GM18517 (cell line): ENCODE data around the gene UBL4A.
A peak's percentile ranks its signal among the peaks of the same experiment; 100 is the strongest.

Source experiments
- ATAC-seq: cut with Tn5 transposase; IDR thresholded peaks from one replicate; pipeline ENCODE4 v1.9.1; 2021; ENCODE audit warnings: mild to moderate bottlenecking, moderate library complexity; ENCODE audit not compliant: unreplicated experiment

The UBL4A gene

DNA sequence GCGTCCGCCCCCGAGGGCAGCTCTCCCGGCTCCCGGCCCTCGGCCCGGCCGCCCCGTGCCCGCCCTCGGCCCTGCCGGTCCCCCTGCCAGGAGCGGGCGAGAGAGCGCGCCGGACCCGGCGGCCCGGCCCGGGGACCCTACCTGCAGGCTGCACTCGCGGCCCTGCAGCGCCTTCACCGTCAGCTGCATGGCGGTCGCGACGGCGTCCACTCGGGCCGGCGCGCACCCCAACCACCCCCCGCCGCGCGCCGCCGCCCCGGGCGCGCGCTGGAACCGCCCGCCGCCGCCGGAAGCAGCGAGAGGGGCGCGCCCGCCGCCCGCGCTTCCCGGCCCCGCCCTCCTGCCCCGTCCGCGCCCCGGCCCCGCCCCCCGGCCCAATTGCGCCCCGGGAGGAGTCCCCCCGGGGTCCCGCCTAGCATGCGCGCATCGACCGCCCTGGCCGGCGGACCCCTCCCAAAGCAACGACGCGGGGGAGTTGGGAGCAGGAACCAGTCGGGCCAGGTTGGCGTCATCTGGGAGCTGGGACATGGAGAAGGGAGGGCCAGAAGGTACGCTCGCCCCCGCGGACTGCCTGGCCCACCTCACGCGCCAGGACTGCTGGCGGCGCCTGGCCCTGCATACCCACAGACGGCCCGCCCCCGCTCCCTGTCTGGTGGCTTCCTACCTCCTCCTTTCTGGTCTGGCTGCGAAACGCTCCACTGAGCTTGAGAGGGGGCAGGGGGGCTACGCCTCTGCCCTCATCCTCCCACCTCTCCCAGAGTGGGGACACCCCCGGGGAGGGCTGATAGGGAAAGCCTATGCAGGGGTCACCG lies at the start of gene UBL4A:
UBL4A (minus strand) TSS at position 220 of the 812 bp plus-strand sequence; CDS start at position 189, 31 bp downstream.
- no peak for ATAC-seq

- no peak for ATAC-seq
Observed at GRCh38 chrX:154535892-154536291, 49.5 kb upstream of the UBL4A start.

- ATAC-seq = peak; percentile 89
Observed at GRCh38 chrX:154534526-154535322, 48.3 kb upstream of the UBL4A start.

DNA sequence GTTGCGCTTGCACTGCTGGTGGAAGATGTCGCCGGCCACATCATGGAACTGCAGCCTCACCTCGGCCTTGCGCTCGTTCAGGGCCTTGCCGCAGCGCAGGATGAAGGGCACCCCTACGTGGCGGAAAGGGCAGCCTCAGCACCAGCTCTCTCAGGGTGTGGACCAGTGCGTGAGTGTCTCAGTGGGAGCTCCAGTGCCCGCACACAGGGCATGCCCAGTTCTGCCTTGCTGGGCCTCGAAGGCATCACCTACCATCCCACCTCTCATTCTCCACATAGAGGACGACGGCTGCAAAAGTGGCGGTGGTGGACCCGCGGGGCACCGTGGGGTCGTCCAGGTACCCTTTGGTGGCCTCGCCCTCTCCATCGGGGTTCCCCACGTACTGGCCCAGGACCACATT lies 46.3 kb upstream of the UBL4A start:
- ATAC-seq = no peak

DNA sequence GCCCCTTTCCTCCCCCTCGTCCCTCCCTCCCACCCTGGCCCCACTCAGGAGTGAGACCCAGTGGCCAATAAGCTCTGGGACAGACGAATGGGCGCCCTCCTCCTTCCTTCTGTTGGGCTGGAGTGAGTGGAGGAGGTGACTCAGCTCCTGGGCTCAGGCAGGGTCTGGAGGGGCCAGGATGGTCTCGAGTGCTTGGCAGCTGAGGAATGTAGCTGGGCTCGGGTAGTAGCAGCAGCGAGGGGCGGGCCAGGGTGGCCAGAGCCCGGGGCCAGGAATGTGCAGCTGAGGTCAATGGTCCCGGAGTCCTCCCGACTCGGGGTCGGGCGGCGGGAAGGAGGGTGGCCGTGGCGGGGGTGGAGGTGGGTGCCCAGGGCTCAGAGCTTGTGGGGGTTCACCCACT lies 45.2 kb upstream of the UBL4A start:
- no peak for ATAC-seq

DNA sequence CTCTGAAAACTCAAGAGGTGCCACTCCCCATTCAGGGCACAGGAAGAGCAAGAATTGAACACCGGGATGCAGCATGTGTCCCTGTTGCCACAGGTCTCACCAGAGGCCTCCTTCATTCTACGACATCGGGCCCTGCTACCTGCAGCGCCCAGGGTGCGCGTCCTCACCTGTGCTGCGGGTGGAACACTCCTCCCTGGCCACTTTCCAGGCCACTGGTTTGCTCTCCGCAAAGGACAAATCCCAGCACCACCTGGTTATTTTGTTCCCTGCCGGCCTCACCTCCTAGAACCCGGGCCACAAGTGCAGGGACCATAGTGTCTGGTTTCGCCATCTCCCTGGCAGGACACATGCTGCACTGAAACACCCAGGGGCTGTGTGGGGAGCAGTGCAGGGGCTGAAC lies 43.9 kb upstream of the UBL4A start:
- no peak for ATAC-seq

GRCh38 chrX:154529206-154529612 lies 42.8 kb upstream of the UBL4A start:
- ATAC-seq = no peak

DNA sequence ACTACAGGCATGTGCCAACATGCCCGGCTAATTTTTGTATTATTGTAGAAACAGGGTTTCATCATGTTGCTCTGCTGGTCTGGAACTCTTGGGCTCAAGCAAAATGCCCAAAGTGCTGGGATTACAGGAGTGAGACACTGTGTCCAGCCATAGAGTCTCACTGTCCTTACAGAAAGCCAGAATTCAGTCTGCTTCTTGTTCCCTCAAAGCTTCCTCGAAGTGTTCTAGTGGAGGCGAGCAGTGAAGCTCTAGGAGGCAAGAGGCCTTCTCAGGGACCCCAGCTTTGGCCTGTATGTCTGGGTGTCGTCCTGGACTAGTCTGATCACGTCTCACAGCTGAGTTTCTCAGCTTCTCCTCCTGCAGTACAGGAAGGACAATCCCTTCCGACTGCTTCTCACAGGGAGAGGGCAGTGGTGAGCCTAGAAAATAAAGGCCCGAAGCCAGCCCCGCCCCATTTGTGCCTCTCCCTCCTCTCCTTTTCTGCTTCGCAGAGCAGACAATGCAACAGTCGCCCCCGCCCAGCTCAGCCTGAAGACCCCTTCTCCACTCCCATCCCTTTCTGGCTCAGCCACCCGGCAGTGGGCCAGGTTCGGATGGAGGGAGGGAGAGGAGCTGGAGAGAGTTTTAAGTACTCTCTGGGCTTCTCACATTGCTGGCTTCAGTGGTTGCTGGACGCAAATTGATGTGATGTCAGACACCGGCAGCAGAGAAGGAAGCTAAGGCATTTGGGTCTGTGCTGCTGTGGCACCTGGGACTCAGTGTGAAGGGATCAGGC lies 40.7 kb upstream of the UBL4A start:
- ATAC-seq = peak; percentile 60

GRCh38 chrX:154525606-154526490 lies 39.4 kb upstream of the UBL4A start:
- no peak for ATAC-seq

- ATAC-seq = no peak
Observed at GRCh38 chrX:154519389-154519788, 33.0 kb upstream of the UBL4A start.

DNA sequence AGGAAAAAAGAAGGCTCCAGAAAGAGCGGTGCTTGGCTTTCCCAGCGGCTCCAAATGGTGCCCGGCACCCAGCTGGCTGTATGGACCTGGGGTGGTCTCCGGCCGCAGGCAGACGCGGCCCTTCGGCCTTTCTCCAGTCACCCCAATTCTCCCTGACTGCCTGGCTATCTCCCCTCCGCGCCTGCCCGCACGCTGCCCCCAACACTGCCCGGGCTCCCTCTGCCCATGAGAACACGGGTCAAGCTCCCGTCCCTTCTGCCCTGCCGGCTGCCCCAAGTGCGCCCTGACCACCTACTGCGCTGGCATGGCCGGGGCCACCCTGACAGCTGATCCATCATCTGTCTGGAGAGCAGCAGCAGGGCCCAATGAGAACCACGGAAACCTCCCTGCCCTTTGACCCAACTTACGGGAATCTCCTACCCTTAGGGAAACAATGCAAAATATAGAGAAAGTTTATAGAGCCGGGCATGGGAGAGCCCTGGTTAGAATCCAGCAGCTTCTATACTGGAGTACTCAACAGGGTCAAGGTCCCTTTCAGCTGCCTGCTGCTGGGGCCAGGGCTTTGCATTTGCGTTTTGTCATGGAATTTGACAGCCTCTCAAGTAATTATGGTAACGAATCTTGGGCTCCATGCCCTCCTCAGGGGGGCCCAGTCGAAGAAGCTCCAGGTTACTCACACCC lies 30.8 kb upstream of the UBL4A start:
- no peak for ATAC-seq

DNA sequence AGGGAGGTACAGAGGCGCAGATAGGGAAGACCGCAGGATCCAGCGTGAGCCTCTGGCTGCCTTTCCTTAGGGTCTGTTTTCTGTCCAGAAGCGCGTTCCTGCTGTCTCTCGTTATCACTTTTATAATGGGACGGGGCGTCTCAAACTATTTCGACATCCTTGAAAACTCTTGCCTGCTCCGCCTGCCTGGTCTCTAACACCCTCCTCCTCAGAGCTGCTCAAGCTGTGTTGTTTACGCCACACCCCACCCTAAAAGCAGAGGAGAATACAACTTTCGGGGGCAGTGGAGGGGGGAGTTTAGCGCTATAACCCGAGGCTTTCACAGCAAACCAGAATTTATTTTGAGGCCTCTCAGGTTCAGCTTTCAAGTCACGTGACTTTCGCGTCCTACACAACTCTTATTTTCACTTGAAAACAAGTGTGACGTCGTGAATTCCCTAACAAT lies 30.3 kb upstream of the UBL4A start:
- ATAC-seq = peak; percentile 4

DNA sequence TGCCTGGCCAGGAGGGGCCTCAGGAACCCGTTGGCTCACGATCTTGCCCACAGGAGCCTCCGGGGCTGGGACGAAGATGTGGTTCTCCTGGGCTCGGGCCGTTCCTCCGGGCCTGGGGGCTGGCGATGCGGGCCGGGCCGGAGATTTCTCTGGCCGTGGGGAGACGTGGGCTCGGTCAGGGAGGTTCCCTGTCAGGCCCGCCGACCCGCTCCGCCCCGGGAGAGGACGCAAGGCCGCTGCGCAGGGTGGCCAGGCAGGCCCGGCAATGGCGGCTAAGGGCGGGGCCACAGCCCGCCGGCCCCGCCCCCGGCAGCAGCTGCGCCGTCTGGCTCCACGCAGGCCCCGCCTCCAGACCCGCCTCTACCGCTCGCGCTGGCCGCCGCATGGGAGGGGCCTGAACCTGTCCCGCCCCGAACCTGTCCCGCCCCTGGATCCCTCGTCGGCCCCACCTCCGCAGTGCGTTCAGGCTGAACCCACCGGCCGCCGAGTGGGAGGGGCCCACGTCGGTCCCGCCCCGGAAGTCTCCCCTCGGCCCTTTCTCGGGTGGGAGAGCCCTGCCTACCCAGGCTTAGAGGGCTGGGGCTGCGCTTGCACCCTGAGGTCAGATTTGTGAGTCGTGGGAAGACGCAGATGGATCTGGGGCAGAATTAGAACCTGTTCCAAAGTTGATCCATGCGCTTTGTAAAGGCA lies 29.7 kb upstream of the UBL4A start, which contains the start of gene FAM3A:
FAM3A (minus strand) TSS at position 267 of the 690 bp plus-strand sequence. CDS start 460 bp downstream, outside the sequence.
- ATAC-seq = peak; percentile 69

DNA sequence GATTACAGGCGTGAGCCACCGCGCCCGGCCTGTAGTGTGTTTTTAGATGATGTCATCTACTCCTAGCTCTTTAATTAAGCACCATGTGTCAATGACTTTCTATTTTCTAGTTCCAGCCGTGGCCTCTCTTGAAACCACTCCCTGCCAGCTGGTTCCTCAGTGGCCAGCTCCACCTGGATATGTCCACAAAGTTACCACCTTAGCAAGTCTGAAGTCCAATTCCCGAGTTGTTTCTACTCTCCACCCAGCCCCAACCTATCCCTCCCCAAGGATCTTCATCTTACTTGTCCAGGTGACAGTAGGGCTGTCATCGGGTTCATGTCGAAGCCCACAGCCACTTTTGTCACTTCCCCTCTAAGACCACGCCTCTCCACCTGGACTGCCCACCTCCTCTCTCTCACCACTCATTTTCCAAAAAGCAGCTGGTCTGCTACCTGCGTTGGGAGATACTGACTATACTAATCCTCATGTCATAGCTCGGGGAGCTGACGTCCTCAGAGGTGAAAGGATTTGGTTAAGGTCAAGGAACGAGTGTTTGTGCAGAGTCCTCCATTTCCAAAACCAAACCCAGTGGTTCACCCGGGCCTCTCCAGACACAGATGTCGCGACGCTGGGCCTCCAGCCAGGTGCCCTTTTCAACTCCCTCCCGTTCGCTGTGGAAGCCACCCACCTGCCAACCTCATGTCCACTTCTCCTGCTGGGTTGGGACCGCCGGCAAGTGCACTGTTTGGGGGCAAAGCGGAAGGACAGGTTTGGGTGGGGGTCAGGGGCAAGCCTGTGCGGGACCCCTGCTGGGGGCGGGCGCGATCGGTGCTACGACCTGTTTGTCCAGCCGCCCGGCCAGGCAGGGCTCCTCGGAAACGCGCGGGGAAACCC lies 28.9 kb upstream of the UBL4A start:
- ATAC-seq = no peak

DNA sequence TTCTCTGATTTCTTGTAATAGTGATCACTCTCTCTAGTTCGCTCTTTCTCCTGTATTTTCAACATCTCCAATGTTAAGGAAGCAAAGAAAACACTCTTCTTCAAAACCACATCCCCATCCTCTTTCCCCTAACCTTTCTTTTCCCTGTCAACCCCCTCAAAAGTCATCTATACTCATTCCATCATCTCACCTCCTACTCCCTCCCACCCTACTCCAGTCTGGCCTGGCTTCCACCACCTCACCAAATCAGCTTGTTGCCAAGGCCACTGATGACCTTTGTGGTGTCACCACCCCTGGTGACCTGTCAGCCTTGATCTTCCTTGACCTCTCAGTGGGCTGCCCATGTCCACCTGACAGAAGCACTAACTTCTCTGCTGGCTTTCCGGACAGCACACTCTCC lies 27.3 kb upstream of the UBL4A start:
- ATAC-seq = no peak

DNA sequence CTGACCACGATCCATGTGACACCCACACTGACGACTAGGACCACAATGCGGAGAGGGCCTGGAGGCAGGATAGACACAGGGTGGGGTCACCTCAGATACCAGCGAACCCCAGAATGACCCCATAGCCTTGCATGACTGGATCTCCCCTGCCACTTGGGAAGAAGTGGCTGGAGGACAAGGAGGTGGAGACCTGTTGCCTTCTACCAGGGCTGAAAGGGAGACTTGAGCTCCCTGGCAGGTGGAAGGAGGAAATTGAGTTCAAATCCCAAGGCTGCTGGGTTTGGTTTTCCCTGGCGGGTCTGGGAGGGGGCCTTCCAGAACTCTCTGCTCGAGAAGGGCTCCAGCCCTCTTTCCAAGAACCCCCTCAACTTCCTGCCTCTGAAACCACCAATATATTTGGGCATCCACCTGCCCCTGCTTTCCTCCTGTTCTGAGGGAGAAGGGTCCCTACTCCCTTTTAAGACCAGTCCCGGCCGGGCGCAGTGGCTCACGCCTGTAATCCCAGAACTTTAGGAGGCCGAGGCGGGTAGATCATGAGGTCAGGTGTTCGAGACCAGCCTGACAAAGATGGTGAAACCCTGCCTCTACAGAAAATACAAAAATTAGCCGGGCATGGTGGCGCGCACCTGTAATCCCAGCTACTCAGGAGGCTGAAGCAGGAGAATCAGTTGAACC lies 26.6 kb upstream of the UBL4A start:
- no peak for ATAC-seq

- ATAC-seq = no peak
Observed at GRCh38 chrX:154511761-154512160, 25.3 kb upstream of the UBL4A start.
